CD8-positive, alpha-beta memory T cell (primary cell): ENCODE results near the gene NCAPG2. TPM values are rescaled to one million over a fixed set of nuclear protein-coding genes. Genes with fewer than 3 reads are reported as not detected.
A peak's percentile ranks its signal among the peaks of the same experiment; 100 is the strongest.

ENCODE experiments used
- CTCF ChIA-PET: fragments of 350-600 bp; sonication (Branson Sonifier 250); formaldehyde crosslinking; loops from one replicate; lab custom pipeline; 2021; ENCODE audit warnings: antibody characterized with exemption; lab: Charles Lee
- POLR2A ChIA-PET: fragments of 350-600 bp; sonication (Branson Sonifier 250); formaldehyde crosslinking; loops from one replicate; lab custom pipeline; 2021; ENCODE audit warnings: antibody characterized with exemption; lab: Charles Lee
- DNase-seq, 5 donors: peaks; one replicate each; pipeline versions ENCODE4 v3.0.0 to v3.0.0-alpha.2; 2020 to 2022; ENCODE audit warnings: mixed read lengths in 1 of 5
- H3K27ac ChIP-seq: one replicate; pipeline ENCODE4 v1.7.0; 2013; ENCODE audit warnings: low read depth, mild to moderate bottlenecking, low read length, moderate library complexity
- H3K27me3 ChIP-seq: 2 replicates; pipeline ENCODE4 v1.7.0; 2013; ENCODE audit warnings: low read length, mild to moderate bottlenecking; ENCODE audit not compliant: insufficient read depth, poor library complexity, severe bottlenecking
- H3K36me3 ChIP-seq: 2 replicates; pipeline ENCODE4 v1.7.0; 2013; ENCODE audit warnings: mild to moderate bottlenecking, low read length, moderate library complexity; ENCODE audit not compliant: insufficient read depth
- H3K4me1 ChIP-seq: 2 replicates; pipeline ENCODE4 v1.7.0; 2013; ENCODE audit warnings: mild to moderate bottlenecking, low read length, moderate library complexity; ENCODE audit not compliant: insufficient read depth
- H3K4me3 ChIP-seq: 2 replicates; pipeline ENCODE4 v1.7.0; 2013; ENCODE audit warnings: mild to moderate bottlenecking, low read length
- H3K9me3 ChIP-seq: 2 replicates; pipeline ENCODE4 v1.7.0; 2013; ENCODE audit warnings: mild to moderate bottlenecking, low read length
- H3K27ac Mint-ChIP-seq, 8 donors: one replicate each; pipeline ENCODE4 v1.8.0; 2020 to 2021; ENCODE audit warnings: mixed read lengths in 8 of 8, mild to moderate bottlenecking in 6 of 8, inconsistent platforms in 3 of 8, moderate library complexity in 3 of 8
- H3K27me3 Mint-ChIP-seq, 2 donors: one replicate each; pipeline ENCODE4 v1.8.0; 2020 to 2021; ENCODE audit warnings: mixed read lengths in 2 of 2, mild to moderate bottlenecking in 1 of 2, moderate library complexity in 1 of 2
- H3K36me3 Mint-ChIP-seq, 3 donors: one replicate each; pipeline ENCODE4 v1.8.0; 2020 to 2021; ENCODE audit warnings: mixed read lengths in 3 of 3, inconsistent platforms in 1 of 3, mild to moderate bottlenecking in 1 of 3
- H3K4me1 Mint-ChIP-seq, 3 donors: one replicate each; pipeline ENCODE4 v1.8.0; 2020 to 2021; ENCODE audit warnings: mixed read lengths in 3 of 3, inconsistent platforms in 1 of 3, mild to moderate bottlenecking in 1 of 3
- H3K4me3 Mint-ChIP-seq, 7 donors: one replicate each; pipeline ENCODE4 v1.8.0; 2020 to 2021; ENCODE audit warnings: mixed read lengths in 7 of 7, mild to moderate bottlenecking in 6 of 7, moderate library complexity in 4 of 7, inconsistent platforms in 2 of 7
- H3K9me3 Mint-ChIP-seq, 5 donors: one replicate each; pipeline ENCODE4 v1.8.0; 2020 to 2022; ENCODE audit warnings: mixed read lengths in 5 of 5, mild to moderate bottlenecking in 3 of 5, moderate library complexity in 2 of 5, inconsistent platforms in 1 of 5
- polyA plus RNA-seq: library from polyadenylated mRNA; unstranded; fragments of 300-500 nt; fragmentation: Illumina TruSeq; gene quantifications from one replicate; pipeline ENCODE4 v1.2.3, GENCODE V29; 2021
- total RNA-seq, 2 experiments: library from RNA; stranded (reverse); gene quantifications; one replicate each; pipeline ENCODE4 v1.2.3, GENCODE V29; 2021

NCAPG2 gene
- total and polyA plus RNA-seq, 3 experiments from 2014 or later: 4.3 to 75.5 (median 71.4) TPM

GRCh38 chr7:158746957-158747356 is 42.4 kb upstream of the NCAPG2 start:
- Histone ChIP-seq H3K4me1 (no peaks in the 10 kb centered on the region), H3K27ac (no peak overlapping the region), H3K27me3 (no peaks in the 10 kb centered on the region), H3K36me3 (peaks cover 33% of the 10 kb centered on the region), H3K9me3 (no peaks in the 10 kb centered on the region), H3K4me3 (no peak overlapping the region)
- no peaks in the 10 kb centered on the region for H3K27me3 Mint-ChIP-seq
- no peaks in the 10 kb centered on the region for H3K4me1 Mint-ChIP-seq
- no peak overlapping the region for H3K27ac Mint-ChIP-seq
- no peaks in the 10 kb centered on the region for H3K9me3 Mint-ChIP-seq
- H3K36me3 Mint-ChIP-seq: peaks cover 7 to 84% (median 19%) of the 10 kb centered on the region in 3 donors
- ChIA-PET CTCF (no interaction called here), POLR2A (no interaction called here)
- no peak overlapping the region for H3K4me3 Mint-ChIP-seq
- no peak for DNase-seq

GRCh38 chr7:158745057-158745715 is 40.6 kb upstream of the NCAPG2 start:
- CTCF ChIA-PET: no interaction called here
- Histone ChIP-seq H3K9me3 (no peaks in the 10 kb centered on the region), H3K27ac (no peak overlapping the region), H3K4me1 (no peaks in the 10 kb centered on the region), H3K27me3 (no peaks in the 10 kb centered on the region), H3K4me3 (no peak overlapping the region), H3K36me3 (peaks cover 43% of the 10 kb centered on the region)
- no peaks in the 10 kb centered on the region for H3K27me3 Mint-ChIP-seq
- no peak overlapping the region for H3K4me3 Mint-ChIP-seq
- peaks cover 0 to 3% (median 0%) of the 10 kb centered on the region in 3 donors for H3K4me1 Mint-ChIP-seq
- H3K27ac Mint-ChIP-seq: peak overlapping the region in 5 of 8 donors; percentile 23 to 54 (median 43)
- POLR2A ChIA-PET: no interaction called here
- no peaks in the 10 kb centered on the region for H3K9me3 Mint-ChIP-seq
- DNase-seq: no peak
- H3K36me3 Mint-ChIP-seq: peaks cover 13 to 90% (median 23%) of the 10 kb centered on the region in 3 donors

DNA sequence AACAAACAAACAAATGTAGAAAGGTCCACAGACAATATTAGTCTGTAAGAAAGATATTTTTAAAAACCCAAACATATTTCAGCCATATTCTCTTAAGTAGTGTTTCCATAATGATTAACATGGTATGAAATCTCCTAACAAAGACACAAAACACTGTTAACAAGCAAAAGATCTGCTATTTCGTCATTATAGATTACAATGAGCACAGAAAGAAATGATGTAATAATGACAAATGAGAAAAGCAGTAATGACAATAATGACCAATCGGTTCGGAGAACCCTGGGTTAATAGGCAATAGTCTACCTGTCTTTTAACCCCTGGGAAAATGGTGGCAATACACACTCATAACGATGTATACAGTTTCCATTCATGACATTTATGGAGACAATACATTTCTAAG is 39.5 kb upstream of the NCAPG2 start:
- Histone ChIP-seq H3K36me3 (peaks cover 45% of the 10 kb centered on the region), H3K27me3 (no peaks in the 10 kb centered on the region), H3K27ac (no peak overlapping the region), H3K4me3 (no peak overlapping the region), H3K4me1 (no peaks in the 10 kb centered on the region), H3K9me3 (no peaks in the 10 kb centered on the region)
- no peak for DNase-seq
- Mint-ChIP-seq H3K4me1 (peaks cover 0 to 4% (median 0%) of the 10 kb centered on the region in 3 donors), H3K36me3 (peaks cover 13 to 87% (median 25%) of the 10 kb centered on the region in 3 donors), H3K4me3 (no peak overlapping the region), H3K27me3 (no peaks in the 10 kb centered on the region), H3K27ac (peak overlapping the region in 1 of 8 donors; percentile 23), H3K9me3 (no peaks in the 10 kb centered on the region)
- ChIA-PET POLR2A (no interaction called here), CTCF (no interaction called here)

DNA sequence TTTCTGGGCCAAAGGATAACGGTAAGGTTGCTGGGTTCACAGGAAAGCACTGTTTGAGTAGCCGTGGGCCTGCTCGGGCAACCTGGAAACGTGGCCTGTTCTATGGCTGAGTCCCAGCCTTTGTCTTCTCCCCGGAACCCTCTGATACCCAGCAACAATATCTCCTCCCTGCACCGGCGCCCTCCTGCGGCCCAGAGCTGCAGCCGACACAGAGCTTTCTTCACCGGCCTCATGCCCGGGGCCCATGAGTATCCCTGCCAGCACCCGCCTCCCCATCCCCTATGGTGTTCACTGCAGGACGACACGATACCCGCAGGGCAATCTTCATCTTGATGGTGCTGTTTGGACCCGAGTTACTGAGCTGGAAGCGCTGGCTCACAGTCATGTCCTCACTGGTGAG is 38.6 kb upstream of the NCAPG2 start:
- Histone ChIP-seq H3K27me3 (no peaks in the 10 kb centered on the region), H3K9me3 (no peaks in the 10 kb centered on the region), H3K36me3 (peaks cover 49% of the 10 kb centered on the region), H3K4me3 (no peak overlapping the region), H3K27ac (no peak overlapping the region), H3K4me1 (no peaks in the 10 kb centered on the region)
- H3K4me3 Mint-ChIP-seq: no peak overlapping the region
- POLR2A ChIA-PET: no interaction called here
- H3K36me3 Mint-ChIP-seq: peaks cover 13 to 91% (median 28%) of the 10 kb centered on the region in 3 donors
- H3K4me1 Mint-ChIP-seq: peaks cover 0 to 4% (median 0%) of the 10 kb centered on the region in 3 donors
- CTCF ChIA-PET: no interaction called here
- H3K27ac Mint-ChIP-seq: peak overlapping the region in 1 of 8 donors; percentile 66
- H3K27me3 Mint-ChIP-seq: no peaks in the 10 kb centered on the region
- no peaks in the 10 kb centered on the region for H3K9me3 Mint-ChIP-seq
- DNase-seq: no peak

DNA sequence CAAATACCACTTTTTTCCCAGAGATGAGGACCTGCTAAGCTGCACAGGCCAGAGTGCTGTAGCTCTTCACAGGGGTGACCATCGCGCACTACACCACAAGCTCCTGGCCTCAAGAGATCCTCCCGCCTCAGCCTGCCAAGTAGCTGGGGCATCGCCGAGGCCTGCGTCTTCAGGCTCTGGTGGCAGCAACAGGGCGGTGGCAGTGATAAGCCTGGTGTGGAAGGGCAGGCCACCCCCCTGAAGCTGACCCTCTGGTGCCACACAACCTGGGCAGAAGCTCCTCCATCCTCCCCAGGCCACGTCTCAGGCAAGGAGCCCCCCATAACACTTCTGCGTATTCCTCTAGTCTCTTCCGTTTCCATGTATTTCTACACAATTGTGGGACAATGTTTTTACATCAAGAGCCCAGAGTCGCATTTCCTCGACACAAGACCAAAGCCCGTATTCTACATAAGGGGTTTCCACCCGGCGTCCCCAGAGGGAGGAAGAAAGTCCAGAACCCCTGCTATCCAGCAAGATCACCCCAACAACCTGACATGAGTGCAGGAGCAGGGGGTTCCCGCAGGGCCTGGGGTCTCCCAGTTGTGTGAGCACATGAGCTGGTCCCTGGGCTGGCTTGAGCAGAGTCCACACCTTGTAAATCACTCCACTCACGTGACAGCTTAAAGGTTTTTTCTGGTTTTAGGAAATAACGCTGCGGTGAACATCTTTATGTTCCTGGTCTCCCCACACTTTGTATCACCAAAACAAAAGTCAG is 37.6 kb upstream of the NCAPG2 start:
- Histone ChIP-seq H3K4me1 (no peaks in the 10 kb centered on the region), H3K27me3 (no peaks in the 10 kb centered on the region), H3K27ac (no peak overlapping the region), H3K4me3 (no peak overlapping the region), H3K9me3 (no peaks in the 10 kb centered on the region), H3K36me3 (peaks cover 39% of the 10 kb centered on the region)
- Mint-ChIP-seq H3K27ac (peak overlapping the region in 1 of 8 donors; percentile 12), H3K4me1 (peaks cover 0 to 4% (median 0%) of the 10 kb centered on the region in 3 donors), H3K27me3 (no peaks in the 10 kb centered on the region), H3K9me3 (no peaks in the 10 kb centered on the region), H3K36me3 (peaks cover 7 to 92% (median 23%) of the 10 kb centered on the region in 3 donors), H3K4me3 (no peak overlapping the region)
- ChIA-PET CTCF (interaction anchor here (1.4 kb wide), 1 partner anchor 10 kb away, joined by 5 read pairs; no protein-coding TSS in a partner anchor), POLR2A (no interaction called here)
- DNase-seq: no peak

GRCh38 chr7:158741294-158741666 is 36.7 kb upstream of the NCAPG2 start:
- H3K9me3 ChIP-seq: no peaks in the 10 kb centered on the region
- Mint-ChIP-seq H3K27ac (peak overlapping the region in 2 of 8 donors; percentile 38 to 41), H3K9me3 (no peaks in the 10 kb centered on the region), H3K4me3 (no peak overlapping the region), H3K27me3 (no peaks in the 10 kb centered on the region), H3K4me1 (peaks cover 0 to 4% (median 0%) of the 10 kb centered on the region in 3 donors), H3K36me3 (peaks cover 6 to 90% (median 23%) of the 10 kb centered on the region in 3 donors)
- ChIA-PET CTCF (interaction anchor here (1.4 kb wide), 1 partner anchor 11 kb away, joined by 5 read pairs; no protein-coding TSS in a partner anchor), POLR2A (no interaction called here)
- no peaks in the 10 kb centered on the region for H3K4me1 ChIP-seq
- H3K36me3 ChIP-seq: peaks cover 44% of the 10 kb centered on the region
- no peaks in the 10 kb centered on the region for H3K27me3 ChIP-seq
- no peak overlapping the region for H3K4me3 ChIP-seq
- H3K27ac ChIP-seq: no peak overlapping the region
- no peak for DNase-seq

GRCh38 chr7:158740657-158741293 is 36.2 kb upstream of the NCAPG2 start:
- Mint-ChIP-seq H3K27me3 (no peaks in the 10 kb centered on the region), H3K4me3 (no peak overlapping the region), H3K36me3 (peaks cover 6 to 90% (median 22%) of the 10 kb centered on the region in 3 donors), H3K4me1 (peaks cover 0 to 4% (median 0%) of the 10 kb centered on the region in 3 donors), H3K27ac (peak overlapping the region in 1 of 8 donors; percentile 41), H3K9me3 (no peaks in the 10 kb centered on the region)
- Histone ChIP-seq H3K36me3 (peaks cover 49% of the 10 kb centered on the region), H3K27ac (no peak overlapping the region), H3K27me3 (no peaks in the 10 kb centered on the region), H3K4me1 (no peaks in the 10 kb centered on the region), H3K9me3 (no peaks in the 10 kb centered on the region), H3K4me3 (no peak overlapping the region)
- ChIA-PET CTCF (no interaction called here), POLR2A (no interaction called here)
- no peak for DNase-seq
